ENCODE measurements around the gene PCP2.

Gene PCP2

DNA sequence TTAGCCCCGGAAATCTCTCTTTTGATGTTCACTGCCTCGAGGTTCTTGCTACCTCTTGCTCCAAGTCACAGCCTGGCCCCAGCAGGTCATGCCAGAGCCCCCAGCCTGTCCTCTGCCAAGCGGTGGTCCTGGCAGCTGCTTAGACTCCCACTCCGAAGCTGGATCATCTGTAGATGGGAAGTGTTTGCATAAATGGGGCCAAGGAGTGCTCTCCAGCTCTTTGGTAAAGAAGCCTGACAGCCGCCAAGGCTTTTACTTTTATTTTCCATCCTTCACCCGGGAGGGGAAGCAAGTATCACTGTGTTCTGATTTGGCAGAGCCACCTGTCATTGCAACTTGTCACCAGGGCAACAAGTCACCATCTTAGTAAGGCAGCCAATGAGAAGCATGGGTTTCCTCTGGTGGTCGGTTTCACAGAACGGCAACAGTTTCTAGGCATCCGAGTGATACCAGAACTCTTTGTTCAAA is 24.7 kb upstream of the PCP2 start:
- no peak for DNase-seq (ENCODE audit: extremely low read depth, low read depth)
- TF ChIP-seq, protein P1, sequence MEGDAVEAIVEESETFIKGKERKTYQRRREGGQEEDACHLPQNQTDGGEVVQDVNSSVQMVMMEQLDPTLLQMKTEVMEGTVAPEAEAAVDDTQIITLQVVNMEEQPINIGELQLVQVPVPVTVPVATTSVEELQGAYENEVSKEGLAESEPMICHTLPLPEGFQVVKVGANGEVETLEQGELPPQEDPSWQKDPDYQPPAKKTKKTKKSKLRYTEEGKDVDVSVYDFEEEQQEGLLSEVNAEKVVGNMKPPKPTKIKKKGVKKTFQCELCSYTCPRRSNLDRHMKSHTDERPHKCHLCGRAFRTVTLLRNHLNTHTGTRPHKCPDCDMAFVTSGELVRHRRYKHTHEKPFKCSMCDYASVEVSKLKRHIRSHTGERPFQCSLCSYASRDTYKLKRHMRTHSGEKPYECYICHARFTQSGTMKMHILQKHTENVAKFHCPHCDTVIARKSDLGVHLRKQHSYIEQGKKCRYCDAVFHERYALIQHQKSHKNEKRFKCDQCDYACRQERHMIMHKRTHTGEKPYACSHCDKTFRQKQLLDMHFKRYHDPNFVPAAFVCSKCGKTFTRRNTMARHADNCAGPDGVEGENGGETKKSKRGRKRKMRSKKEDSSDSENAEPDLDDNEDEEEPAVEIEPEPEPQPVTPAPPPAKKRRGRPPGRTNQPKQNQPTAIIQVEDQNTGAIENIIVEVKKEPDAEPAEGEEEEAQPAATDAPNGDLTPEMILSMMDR (IDR thresholded peaks at IDR 0.05; ENCODE audit: low read depth, low read length) = no peak

DNA sequence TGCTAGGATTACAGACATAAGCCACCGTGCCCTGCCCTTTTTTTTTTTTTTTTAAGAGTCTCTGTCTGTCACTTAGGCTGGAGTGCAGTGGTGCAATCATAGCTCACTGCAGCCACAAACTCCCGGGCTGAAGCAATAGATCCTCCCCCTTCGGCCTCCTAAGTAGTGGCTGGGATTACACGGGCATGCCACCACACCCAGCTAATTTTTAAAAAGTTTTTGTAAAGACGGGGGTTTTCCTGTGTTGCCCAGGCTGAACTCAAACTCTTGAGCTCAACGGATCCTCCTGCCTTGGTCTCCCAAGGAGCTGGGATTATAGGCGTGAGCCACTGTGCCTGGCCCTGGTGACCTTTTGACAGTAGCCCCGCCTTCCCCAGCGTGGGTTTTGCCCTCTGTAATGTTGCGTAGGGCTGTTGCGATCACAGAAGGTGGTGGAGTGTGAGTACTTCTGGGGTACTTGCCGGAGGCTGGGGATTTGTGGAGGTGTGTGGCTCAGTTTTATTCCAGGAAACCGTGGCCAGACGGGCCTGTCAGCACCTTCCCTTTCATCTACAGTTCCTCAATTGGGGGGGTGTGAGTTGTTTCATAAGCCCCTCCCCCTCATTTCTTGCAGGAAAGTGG is 23.7 kb upstream of the PCP2 start:
- TF ChIP-seq, protein P1 (IDR thresholded peaks at IDR 0.05; ENCODE audit: low read depth, low read length) = no peak
- no peak for DNase-seq (ENCODE audit: extremely low read depth, low read depth)

DNA sequence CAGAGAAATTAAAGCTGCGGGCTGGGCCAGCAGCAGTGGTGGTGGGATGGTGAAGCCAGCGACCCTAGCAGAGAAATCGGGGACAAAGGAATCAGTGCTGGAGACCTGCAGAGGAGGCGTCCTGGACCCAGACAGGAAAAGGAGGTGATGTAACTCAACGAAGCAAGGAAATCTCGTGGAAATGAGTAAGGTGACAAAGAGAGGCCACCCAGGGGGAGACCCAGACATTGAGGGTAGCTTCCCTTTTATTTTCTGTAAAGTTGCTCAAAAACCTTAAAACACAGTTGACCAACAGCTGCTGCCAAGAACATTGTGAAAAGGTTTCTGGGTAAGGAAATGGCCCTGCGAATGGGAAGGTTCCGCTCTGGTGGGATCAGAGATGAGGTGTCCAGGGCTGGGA is 22.1 kb upstream of the PCP2 start:
- TF ChIP-seq, protein P1 (IDR thresholded peaks at IDR 0.05; ENCODE audit: low read depth, low read length) = no peak
- DNase-seq (ENCODE audit: extremely low read depth, low read depth) = no peak

DNA sequence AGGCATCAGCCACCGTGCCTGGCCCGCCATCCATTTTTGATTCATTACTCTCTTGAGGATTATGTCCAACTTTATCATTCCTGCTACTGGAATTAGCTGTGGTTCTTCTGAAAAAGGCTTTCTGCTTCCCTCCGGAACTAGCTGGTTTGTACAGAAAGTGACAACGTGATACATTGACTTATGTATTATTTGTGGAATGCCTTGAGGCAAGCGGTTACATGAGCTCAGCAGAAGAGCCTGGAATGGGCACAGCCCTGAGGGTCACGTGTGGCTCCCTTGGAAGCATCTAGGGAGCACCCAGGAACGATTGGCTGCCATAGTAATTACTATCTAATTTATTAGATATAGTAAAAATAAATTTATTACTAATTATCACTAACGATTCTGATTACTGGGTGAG is 20.9 kb upstream of the PCP2 start:
- TF ChIP-seq, protein P1 (IDR thresholded peaks at IDR 0.05; ENCODE audit: low read depth, low read length) = no peak
- no peak for DNase-seq (ENCODE audit: extremely low read depth, low read depth)

DNA sequence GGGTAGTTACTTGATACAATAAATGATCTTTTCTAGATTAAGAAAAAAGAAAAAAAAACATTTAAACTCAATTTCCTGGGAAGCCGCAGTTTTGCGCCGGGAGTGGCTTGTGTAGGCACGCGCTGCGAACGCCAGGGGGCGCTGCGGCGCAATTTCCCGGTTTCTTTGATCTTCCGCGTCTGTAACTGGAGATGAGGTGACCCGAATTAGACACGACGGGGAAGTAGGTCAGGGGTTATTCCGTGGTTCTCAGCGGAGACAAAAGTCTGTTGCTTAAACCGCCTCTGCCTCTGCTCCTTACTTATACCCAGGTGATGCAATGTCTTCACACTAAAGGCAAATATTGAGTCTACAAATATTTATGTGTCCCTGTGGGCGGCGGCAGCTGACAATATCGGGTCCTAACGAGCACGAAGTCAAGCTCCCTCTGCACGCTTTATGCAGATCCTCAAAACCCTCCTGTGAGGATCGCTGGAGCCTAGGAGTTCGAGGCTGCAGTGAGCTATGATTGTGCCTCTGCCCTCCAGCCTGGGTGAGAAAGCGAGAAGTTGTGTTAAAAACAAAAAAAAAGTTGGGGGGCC is 18.6 kb upstream of the PCP2 start:
- peak; percentile 30 for DNase-seq (ENCODE audit: extremely low read depth, low read depth)
- TF ChIP-seq, protein P1 (IDR thresholded peaks at IDR 0.05; ENCODE audit: low read depth, low read length) = peak; percentile 99

DNA sequence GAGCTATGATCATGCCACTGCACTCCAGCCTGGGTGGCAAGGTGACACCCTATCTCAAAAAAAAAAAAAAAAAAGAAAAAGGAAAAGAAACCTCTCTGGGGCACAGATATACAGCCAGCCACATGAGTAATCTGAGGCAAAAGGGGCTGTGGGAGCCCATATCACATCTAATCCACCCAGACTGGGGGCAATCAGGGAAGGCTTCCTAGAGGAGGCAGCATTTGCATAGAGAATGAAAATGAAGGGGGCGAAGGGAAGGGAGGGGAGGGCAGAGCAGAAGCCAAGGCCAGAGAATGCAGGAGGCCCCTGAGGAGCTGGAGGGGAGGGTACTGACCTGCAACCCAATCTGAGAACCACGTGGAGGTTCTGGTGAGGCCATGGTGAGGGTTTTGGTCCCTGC is 16.6 kb upstream of the PCP2 start:
- DNase-seq (ENCODE audit: extremely low read depth, low read depth) = no peak
- TF ChIP-seq, protein P1 (IDR thresholded peaks at IDR 0.05; ENCODE audit: low read depth, low read length) = no peak

DNA sequence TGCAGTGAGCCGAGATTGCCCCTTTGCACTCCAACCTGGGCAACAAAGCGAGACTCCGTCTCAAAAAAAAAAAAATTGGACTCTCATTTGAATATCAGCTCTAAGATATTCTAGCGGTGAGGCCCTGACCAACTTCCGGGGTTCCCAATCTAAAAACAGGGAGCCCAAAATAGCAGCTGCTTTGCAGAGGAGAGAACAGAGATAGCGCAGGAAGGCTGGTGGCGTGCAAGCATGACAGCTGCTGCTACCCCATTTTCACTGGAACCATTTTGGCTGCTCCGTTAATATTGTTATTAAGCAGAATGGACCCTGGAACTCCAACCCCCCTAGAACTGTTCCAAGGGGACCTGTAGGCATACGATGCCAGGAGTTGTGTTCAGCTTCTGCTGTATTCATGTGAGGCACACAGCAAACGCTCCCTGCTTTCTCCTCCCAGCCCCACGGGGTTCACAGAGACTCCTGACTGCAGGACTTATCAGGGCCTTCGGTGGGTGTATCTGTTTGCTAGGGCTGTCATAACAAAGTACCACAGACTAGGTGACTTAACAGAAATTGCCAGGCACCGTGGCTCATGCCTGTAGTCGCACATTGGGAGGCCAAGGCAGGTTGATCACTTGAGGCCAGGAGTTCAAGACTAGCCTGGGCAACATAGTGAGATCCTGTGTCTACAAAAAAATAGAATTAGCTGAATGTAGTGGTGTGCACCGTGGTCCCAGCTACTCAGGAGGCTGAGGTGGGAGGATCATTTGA is 14.9 kb upstream of the PCP2 start:
- no peak for DNase-seq (ENCODE audit: extremely low read depth, low read depth)
- TF ChIP-seq, protein P1 (IDR thresholded peaks at IDR 0.05; ENCODE audit: low read depth, low read length) = no peak
